PFSK-1 (cell line): Measurements from ENCODE around the gene KCNT2.

Source experiments
- POLR2AphosphoS5 ChIP-seq: IDR thresholded peaks from 2 replicates; pipeline ENCODE4 v1.6.1; 2012; ENCODE audit warnings: low read depth, mild to moderate bottlenecking, control low read depth, low read length, moderate library complexity
- REST ChIP-seq, 2 experiments: IDR thresholded peaks; 2 replicates each; pipeline versions ENCODE4 v1.6.1 to v1.8.0; 2011 to 2012; ENCODE audit warnings: low read depth in 2 of 2, low read length in 2 of 2, control low read depth in 1 of 2, inconsistent platforms in 1 of 2, mild to moderate bottlenecking in 1 of 2, moderate library complexity in 1 of 2; ENCODE audit not compliant: insufficient read depth in 1 of 2
- SIN3A ChIP-seq: IDR thresholded peaks from 2 replicates; pipeline ENCODE4 v1.6.1; 2012; ENCODE audit warnings: mild to moderate bottlenecking, low read length, moderate library complexity, borderline replicate concordance; ENCODE audit not compliant: insufficient read depth
- TAF1 ChIP-seq: IDR thresholded peaks from 2 replicates; pipeline ENCODE4 v1.6.1; 2012; ENCODE audit warnings: low read length, control low read depth, borderline replicate concordance; ENCODE audit not compliant: insufficient read depth

- TF ChIP-seq TAF1 (no peak), POLR2AphosphoS5 (no peak), SIN3A (no peak), REST (IDR thresholded peaks at IDR 0.05; ENCODE audit: insufficient read depth in 1 of 2, low read depth in 2 of 2, low read length in 2 of 2) (no peak)
Measured at GRCh38 chr1:196577386-196577785, 30.9 kb downstream of the KCNT2 start.
